Smooth muscle cell (in vitro differentiated cells): ENCODE data around the gene NPPB. TPM values are rescaled to one million over a fixed set of nuclear protein-coding genes. Genes with fewer than 3 reads are reported as not detected.

ENCODE experiments used
- DNase-seq: peaks from one replicate; lab custom pipeline; 2025; ENCODE audit not compliant: unreplicated experiment; lab: John Stamatoyannopoulos, UW
- H2AFZ ChIP-seq: fragments of 200-600 bp; sonication (generic); 2 replicates; pipeline ENCODE4 v1.6.0; 2016; ENCODE audit warnings: antibody characterized with exemption, low read depth, mild to moderate bottlenecking
- H3F3A ChIP-seq: fragments of 200-600 bp; sonication (generic); 2 replicates; pipeline ENCODE4 v1.6.0; 2017; ENCODE audit warnings: antibody characterized with exemption, low read depth
- H3K27ac ChIP-seq: fragments of 200-600 bp; sonication (generic); 2 replicates; pipeline ENCODE4 v1.5.1; 2016; ENCODE audit warnings: low read depth, mild to moderate bottlenecking
- H3K27me3 ChIP-seq: fragments of 200-600 bp; sonication (generic); 2 replicates; pipeline ENCODE4 v1.6.1; 2016; ENCODE audit warnings: low read depth, mild to moderate bottlenecking
- H3K36me3 ChIP-seq: fragments of 200-600 bp; sonication (generic); 2 replicates; pipeline ENCODE4 v1.5.1; 2016; ENCODE audit warnings: low read depth
- H3K4me1 ChIP-seq: fragments of 200-600 bp; sonication (generic); 2 replicates; pipeline ENCODE4 v1.5.1; 2016; ENCODE audit warnings: low read depth
- H3K4me2 ChIP-seq: fragments of 200-600 bp; sonication (generic); 2 replicates; pipeline ENCODE4 v1.6.0; 2016; ENCODE audit warnings: mild to moderate bottlenecking
- H3K4me3 ChIP-seq: fragments of 200-600 bp; sonication (generic); 2 replicates; pipeline ENCODE4 v1.5.1; 2016; ENCODE audit warnings: mild to moderate bottlenecking
- H3K79me2 ChIP-seq: fragments of 200-600 bp; sonication (generic); 2 replicates; pipeline ENCODE4 v1.6.0; 2016; ENCODE audit warnings: low read depth, mild to moderate bottlenecking
- H3K9ac ChIP-seq: fragments of 200-600 bp; sonication (generic); 2 replicates; pipeline ENCODE4 v1.6.0; 2016; ENCODE audit warnings: low read depth
- H3K9me3 ChIP-seq: fragments of 200-600 bp; sonication (generic); replicated peaks from 2 replicates; pipeline ENCODE4 v1.5.1; 2016; ENCODE audit warnings: low read depth
- H4K20me1 ChIP-seq: fragments of 200-600 bp; sonication (generic); 2 replicates; pipeline ENCODE4 v1.6.0; 2016; ENCODE audit warnings: low read depth
- CTCF ChIP-seq: fragments of 200-600 bp; sonication (generic); IDR thresholded peaks from 2 replicates; pipeline ENCODE4 v1.5.1; 2017; ENCODE audit warnings: borderline replicate concordance, mild to moderate bottlenecking, antibody characterized with exemption; ENCODE audit not compliant: insufficient read depth, poor library complexity, severe bottlenecking
- WGBS: methylation state at CpG from one replicate; pipeline ENCODE4 v1.1.7; 2016; ENCODE audit warnings: low lambda C conversion rate; 5-methylcytosine and 5-hydroxymethylcytosine counted together
- polyA plus RNA-seq: library from polyadenylated mRNA; unstranded; fragments of >200 nt; fragmentation: Nextera tagmentation; extraction: Ambion mirVana; gene quantifications from 2 replicates; pipeline ENCODE4 v1.2.1, GENCODE V29; 2016
- total RNA-seq: library from RNA; depleted of rRNA; stranded (reverse); fragments of >200 nt; gene quantifications from 2 replicates; pipeline ENCODE4 v1.2.3, GENCODE V29; 2014

Gene NPPB
- total and polyA plus RNA-seq, 2 experiments from 2014 or later: 9.5 to 12.2 TPM

DNA sequence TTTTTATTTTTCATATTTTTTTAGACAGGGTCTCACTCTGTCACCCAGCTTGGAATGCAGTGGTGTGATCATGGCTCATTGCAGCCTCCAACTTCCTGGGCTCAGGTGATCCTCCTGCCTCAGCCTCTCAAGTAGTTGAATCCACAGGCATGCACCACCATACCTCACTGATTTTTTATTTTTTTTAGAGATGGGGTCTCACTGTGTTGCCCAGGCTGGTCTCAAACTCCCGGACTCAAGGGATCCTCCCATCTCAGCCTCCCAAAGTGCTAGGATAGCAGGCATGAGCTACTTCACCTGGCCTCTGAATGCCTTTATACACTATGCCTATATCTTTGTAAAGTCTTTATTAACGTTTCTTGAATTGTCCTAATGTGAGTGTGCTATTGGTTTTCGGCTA lies 10.4 kb upstream of the NPPB start:
- Histone ChIP-seq H3K9ac (no peak overlapping the region), H3F3A (no peaks in the 10 kb centered on the region), H2AFZ (no peak overlapping the region), H3K4me1 (no peaks in the 10 kb centered on the region), H3K9me3 (no peaks in the 10 kb centered on the region), H3K36me3 (no peaks in the 10 kb centered on the region), H3K4me3 (no peak overlapping the region), H3K79me2 (no peaks in the 10 kb centered on the region), H3K4me2 (no peak overlapping the region), H3K27me3 (no peaks in the 10 kb centered on the region), H3K27ac (no peak overlapping the region), H4K20me1 (no peaks in the 10 kb centered on the region)
- WGBS: 89% methylated on average over 3 of the region's 3 CpGs
- TF ChIP-seq CTCF: no peak
- no peak for DNase-seq

DNA sequence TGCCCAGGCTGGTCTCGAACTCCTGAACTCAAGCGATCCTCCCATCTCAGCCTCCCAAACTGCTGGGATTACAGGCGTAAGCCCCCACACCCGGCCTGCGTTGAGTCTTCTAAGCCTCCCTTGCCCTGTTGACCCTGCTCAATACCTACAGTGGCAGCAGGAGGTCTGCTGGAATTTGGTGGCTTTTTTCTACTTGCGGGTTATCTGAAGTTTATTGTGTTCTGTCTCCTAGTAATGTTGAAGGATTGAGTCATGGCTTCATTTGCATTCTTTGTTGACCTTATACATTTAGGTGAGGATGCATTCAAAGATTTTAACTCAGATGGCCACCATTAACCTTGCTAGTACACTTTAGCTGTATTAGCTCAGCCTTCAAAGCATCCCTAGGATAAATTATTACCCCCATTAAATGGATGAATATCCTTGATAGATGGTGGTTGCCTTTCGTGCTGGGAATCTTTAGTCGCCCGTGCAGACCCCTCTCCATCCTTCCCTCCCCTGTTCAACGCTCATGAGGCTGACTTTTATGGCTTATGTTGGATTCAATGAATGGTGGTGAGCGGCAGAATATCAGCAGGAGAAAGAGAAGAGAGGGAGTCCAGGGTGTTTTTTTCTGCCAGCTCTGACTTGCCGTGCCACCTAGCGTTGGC lies 9.7 kb upstream of the NPPB start:
- Histone ChIP-seq H3K27ac (no peak overlapping the region), H3K4me1 (no peaks in the 10 kb centered on the region), H4K20me1 (no peaks in the 10 kb centered on the region), H3K9ac (no peak overlapping the region), H3K36me3 (no peaks in the 10 kb centered on the region), H3K4me3 (no peak overlapping the region), H3K27me3 (no peaks in the 10 kb centered on the region), H3K79me2 (no peaks in the 10 kb centered on the region), H3K4me2 (no peak overlapping the region), H3K9me3 (no peaks in the 10 kb centered on the region), H2AFZ (no peak overlapping the region), H3F3A (no peaks in the 10 kb centered on the region)
- TF ChIP-seq CTCF: no peak
- no peak for DNase-seq
- WGBS: 85% methylated on average over 13 of the region's 13 CpGs

DNA sequence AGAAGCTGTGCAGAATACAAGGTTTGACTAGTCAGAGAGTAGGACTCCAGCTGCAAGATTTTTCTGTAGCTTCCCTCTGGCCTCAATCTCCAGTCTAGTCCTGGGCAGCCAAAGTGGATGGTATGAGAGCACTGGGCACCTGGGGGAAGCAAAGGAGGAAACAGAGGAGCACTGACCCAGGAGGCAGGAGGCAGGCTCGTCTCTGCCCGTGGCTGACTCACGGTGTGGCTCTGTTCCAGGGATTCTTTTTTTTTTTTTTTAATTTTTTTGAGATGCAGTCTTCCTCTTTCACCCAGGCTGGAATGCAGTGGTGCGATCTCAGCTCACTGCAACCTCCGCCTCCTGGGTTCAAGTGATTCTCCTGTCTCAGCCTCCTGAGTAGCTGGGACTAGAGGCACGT lies 4.1 kb upstream of the NPPB start:
- Histone ChIP-seq H3K79me2 (no peaks in the 10 kb centered on the region), H3K4me1 (no peaks in the 10 kb centered on the region), H3K9me3 (no peaks in the 10 kb centered on the region), H3K9ac (no peak overlapping the region), H3K4me3 (no peak overlapping the region), H4K20me1 (no peaks in the 10 kb centered on the region), H2AFZ (no peak overlapping the region), H3F3A (no peaks in the 10 kb centered on the region), H3K4me2 (no peak overlapping the region), H3K27me3 (peaks cover 17% of the 10 kb centered on the region), H3K27ac (no peak overlapping the region), H3K36me3 (no peaks in the 10 kb centered on the region)
- no peak for DNase-seq
- 73% methylated on average over 6 of the region's 6 CpGs for WGBS
- TF ChIP-seq CTCF: no peak

DNA sequence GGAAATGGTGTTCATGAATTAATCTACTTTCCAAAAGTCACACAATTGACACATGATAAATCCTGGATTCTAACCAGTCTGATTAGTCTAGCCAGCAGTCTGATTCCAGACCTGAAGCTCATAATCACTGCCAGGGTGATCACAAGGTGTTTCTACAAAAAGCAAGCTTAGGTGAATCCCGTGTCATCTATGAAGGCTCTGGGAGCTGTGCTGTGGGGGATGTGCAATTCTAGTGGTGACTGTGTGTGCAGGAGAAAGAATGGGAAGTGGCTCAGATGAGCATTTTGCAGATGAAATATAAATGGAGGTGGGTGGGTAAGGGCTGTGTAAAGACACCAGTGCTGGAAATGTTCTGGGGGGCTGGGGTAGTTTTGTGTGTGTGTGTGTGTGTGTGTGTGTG lies 1.8 kb upstream of the NPPB start:
- Histone ChIP-seq H3K9ac (no peak overlapping the region), H3K27ac (no peak overlapping the region), H4K20me1 (no peaks in the 10 kb centered on the region), H3K79me2 (no peaks in the 10 kb centered on the region), H3K27me3 (peaks cover 33% of the 10 kb centered on the region), H2AFZ (no peak overlapping the region), H3K36me3 (no peaks in the 10 kb centered on the region), H3K9me3 (no peaks in the 10 kb centered on the region), H3K4me3 (no peak overlapping the region), H3K4me1 (no peaks in the 10 kb centered on the region), H3K4me2 (no peak overlapping the region), H3F3A (no peaks in the 10 kb centered on the region)
- TF ChIP-seq CTCF: no peak
- WGBS: 77% methylated on average over 1 of the region's 1 CpG
- DNase-seq: no peak
